ENCODE measurements around the gene PGD. TPM values are rescaled to one million over a fixed set of nuclear protein-coding genes. Genes with fewer than 3 reads are reported as not detected.
"Not testable (repeated sequence)": the region's sequence is repeated elsewhere in the genome, so short reads cannot be mapped to it uniquely, and the experiment has no call there.

The PGD gene
- total RNA-seq, result 10 to 100 TPM; 66.7 to 78.8 TPM

DNA sequence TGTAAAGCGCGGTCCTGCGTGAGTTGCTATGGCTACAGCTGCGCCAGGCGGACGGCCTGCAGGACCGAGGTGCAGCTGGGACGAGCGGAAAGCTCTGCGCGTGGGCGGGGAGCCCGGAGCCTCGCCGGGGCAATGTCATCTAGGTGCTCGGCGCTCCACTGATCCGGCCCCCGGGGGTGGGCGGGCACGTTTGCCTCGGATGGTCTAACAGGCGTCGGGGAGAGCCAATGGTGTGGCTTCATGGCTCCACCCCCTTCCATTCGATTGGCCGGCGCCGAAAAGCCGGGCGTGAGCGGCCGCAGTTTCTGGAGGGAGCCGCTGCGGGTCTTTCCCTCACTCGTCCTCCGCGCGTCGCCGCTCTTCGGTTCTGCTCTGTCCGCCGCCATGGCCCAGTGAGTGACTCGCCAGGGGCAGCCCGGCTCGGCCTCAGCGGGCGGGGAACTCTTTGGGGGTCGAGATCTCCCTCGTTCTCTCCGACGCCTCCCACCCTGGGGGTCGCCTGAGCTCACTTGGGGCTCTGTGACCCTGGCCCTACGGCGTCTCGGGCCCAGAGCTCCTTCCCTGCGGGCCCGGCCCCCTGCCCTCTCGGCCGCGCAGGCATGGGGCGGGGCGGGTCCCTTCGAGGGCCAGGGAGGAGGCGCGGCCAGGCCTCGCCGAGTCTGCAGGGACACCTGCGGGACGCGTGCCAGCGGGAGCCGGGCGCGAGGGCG lies at the start of gene PGD:
TSS of gene PGD (plus strand) at position 331 of the 710 bp plus-strand sequence. CDS start at position 385, 54 bp downstream.
- DNase-seq, result peak; percentile 99
- H3K27me3 Mint-ChIP-seq (ENCODE audit: low read depth), result no peaks in the 10 kb centered on the region
- H3K9me3 Mint-ChIP-seq, result peaks cover 0 to 1% of the 10 kb centered on the region in 2 donors
- H3K4me1 Mint-ChIP-seq (ENCODE audit: low read depth), result peaks cover 35% of the 10 kb centered on the region
- peaks cover 3 to 15% of the 10 kb centered on the region in 2 donors for H3K36me3 Mint-ChIP-seq (ENCODE audit: insufficient read depth in 2 of 2)
- H3K4me3 Mint-ChIP-seq, result peak within 1 kb of the TSS; percentile 95 to 96
- H3K27ac Mint-ChIP-seq, result peak within 1 kb of the TSS; percentile 52
- ATAC-seq (replicated peaks in 1 of 2), result peak; percentile 97

DNA sequence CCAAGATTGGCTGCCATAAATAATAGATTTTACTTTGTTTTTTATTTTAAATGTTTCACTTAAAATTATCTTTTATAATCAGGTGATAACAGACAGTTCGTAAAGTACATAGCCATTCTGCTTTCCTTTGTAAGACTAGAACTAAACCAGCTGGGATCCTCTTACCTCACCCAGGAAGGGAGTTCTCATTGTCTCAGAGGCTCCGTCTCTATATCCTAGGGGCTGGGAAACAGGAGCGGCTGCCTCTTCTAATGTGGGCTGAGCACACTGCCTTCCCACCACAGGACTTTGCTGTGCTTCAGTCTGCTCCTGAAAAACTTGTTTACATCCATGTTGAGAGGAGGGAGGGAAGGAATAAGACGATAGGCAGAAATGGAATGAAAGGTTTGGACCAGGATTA lies 45.6 kb upstream of the PGD start:
- Mint-ChIP-seq H3K9me3 (no peaks in the 10 kb centered on the region), H3K4me1 (ENCODE audit: low read depth) (no peaks in the 10 kb centered on the region), H3K27me3 (ENCODE audit: low read depth) (no peaks in the 10 kb centered on the region), H3K4me3 (no peak overlapping the region), H3K27ac (no peak overlapping the region), H3K36me3 (ENCODE audit: insufficient read depth in 2 of 2) (no peaks in the 10 kb centered on the region)
- no peak for ATAC-seq (replicated peaks in 1 of 2)
- DNase-seq, result no peak

- Mint-ChIP-seq H3K36me3 (ENCODE audit: insufficient read depth in 2 of 2) (no peaks in the 10 kb centered on the region), H3K4me1 (ENCODE audit: low read depth) (no peaks in the 10 kb centered on the region), H3K27me3 (ENCODE audit: low read depth) (no peaks in the 10 kb centered on the region), H3K4me3 (no peak overlapping the region), H3K27ac (no peak overlapping the region), H3K9me3 (no peaks in the 10 kb centered on the region)
- no peak for ATAC-seq (replicated peaks in 1 of 2)
- DNase-seq, result no peak
These were observed 45.2 kb upstream of the PGD start for GRCh38 chr1:10353693-10354092.

DNA sequence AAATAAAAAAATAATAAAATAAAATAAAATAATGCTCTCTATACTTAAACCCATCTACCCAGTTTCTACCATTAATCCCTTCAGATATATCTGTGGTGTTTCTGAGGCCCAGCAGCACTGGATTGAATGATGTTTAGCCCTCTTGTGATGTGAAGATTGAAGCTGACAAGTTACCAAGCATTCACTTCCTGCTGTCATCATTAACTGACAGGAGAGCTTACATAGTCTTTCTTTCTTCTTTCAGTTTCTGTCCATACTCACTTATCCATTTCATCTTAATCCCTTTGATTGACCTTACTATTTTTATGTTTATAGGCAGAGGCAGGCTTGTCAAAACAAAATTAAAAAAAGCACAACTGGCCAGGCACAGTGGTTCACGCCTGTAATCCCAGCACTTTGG lies 38.8 kb upstream of the PGD start:
- ATAC-seq (replicated peaks in 1 of 2) (no peak), DNase-seq (no peak)
- H3K27ac Mint-ChIP-seq, result no peak overlapping the region
- H3K4me3 Mint-ChIP-seq, result no peak overlapping the region
- H3K27me3 Mint-ChIP-seq (ENCODE audit: low read depth), result no peaks in the 10 kb centered on the region
- H3K36me3 Mint-ChIP-seq (ENCODE audit: insufficient read depth in 2 of 2), result no peaks in the 10 kb centered on the region
- peaks cover 5% of the 10 kb centered on the region for H3K4me1 Mint-ChIP-seq (ENCODE audit: low read depth)
- no peaks in the 10 kb centered on the region for H3K9me3 Mint-ChIP-seq

DNA sequence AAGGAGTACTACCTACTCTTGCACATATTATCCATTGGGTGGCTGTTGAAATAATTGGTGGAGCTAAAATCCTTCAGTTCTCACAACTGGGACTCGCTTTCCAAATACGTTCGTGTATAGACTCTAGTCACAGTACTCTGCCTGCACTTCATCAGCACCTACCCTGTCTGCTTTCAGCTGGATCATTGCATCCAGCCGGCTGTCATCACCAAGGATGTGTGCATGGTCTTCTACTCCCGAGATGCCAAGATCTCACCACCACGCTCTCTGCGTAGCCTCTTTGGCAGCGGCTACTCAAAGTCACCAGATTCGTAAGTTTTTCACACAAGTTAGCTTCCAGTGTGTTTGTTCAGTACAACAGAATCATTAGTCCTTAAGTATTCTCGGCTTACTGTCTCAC lies 37.3 kb upstream of the PGD start:
- ATAC-seq (replicated peaks in 1 of 2), result no peak
- H3K4me1 Mint-ChIP-seq (ENCODE audit: low read depth), result peaks cover 5% of the 10 kb centered on the region

GRCh38 chr1:10368194-10368593 lies 30.7 kb upstream of the PGD start:
- no peaks in the 10 kb centered on the region for H3K9me3 Mint-ChIP-seq
- DNase-seq, result no peak
- no peak overlapping the region for H3K27ac Mint-ChIP-seq
- ATAC-seq (replicated peaks in 1 of 2), result no peak
- H3K36me3 Mint-ChIP-seq (ENCODE audit: insufficient read depth in 2 of 2), result no peaks in the 10 kb centered on the region
- no peaks in the 10 kb centered on the region for H3K4me1 Mint-ChIP-seq (ENCODE audit: low read depth)
- no peaks in the 10 kb centered on the region for H3K27me3 Mint-ChIP-seq (ENCODE audit: low read depth)
- H3K4me3 Mint-ChIP-seq, result no peak overlapping the region

More for the DNA sequence above, 37.3 kb upstream of the PGD start:
- Mint-ChIP-seq H3K4me3 (no peak overlapping the region), H3K9me3 (no peaks in the 10 kb centered on the region), H3K36me3 (ENCODE audit: insufficient read depth in 2 of 2) (no peaks in the 10 kb centered on the region), H3K27me3 (ENCODE audit: low read depth) (no peaks in the 10 kb centered on the region), H3K27ac (no peak overlapping the region)
- no peak for DNase-seq

DNA sequence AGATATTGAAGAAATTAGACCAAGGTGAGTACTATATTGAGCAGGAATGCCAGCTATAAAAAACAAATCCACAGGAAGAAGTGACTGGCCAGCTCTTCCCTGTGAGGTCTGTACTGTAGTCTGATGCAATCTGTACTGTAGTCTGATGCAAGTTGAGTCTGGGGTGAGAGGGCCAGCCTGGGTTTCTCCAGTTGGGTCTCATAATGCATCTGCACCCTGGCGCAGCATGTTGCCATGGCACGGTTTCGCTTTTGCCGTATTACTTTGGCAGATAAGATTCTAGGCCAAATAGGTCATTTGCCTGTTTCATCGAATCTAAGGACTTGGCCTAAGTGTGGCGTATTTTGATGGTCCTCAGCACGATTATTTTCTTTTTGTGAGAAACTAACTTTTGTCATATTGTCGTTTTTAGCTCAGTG lies 24.4 kb upstream of the PGD start:
- Mint-ChIP-seq H3K4me1 (ENCODE audit: low read depth) (no peaks in the 10 kb centered on the region), H3K27me3 (ENCODE audit: low read depth) (no peaks in the 10 kb centered on the region), H3K9me3 (no peaks in the 10 kb centered on the region), H3K27ac (peak overlapping the region; percentile 57), H3K36me3 (ENCODE audit: insufficient read depth in 2 of 2) (peaks cover 0 to 2% of the 10 kb centered on the region in 2 donors), H3K4me3 (no peak overlapping the region)
- DNase-seq, result no peak
- no peak for ATAC-seq (replicated peaks in 1 of 2)

GRCh38 chr1:10377365-10378029 lies 21.4 kb upstream of the PGD start:
- H3K4me1 Mint-ChIP-seq (ENCODE audit: low read depth); H3K27me3 Mint-ChIP-seq (ENCODE audit: low read depth); H3K36me3 Mint-ChIP-seq (ENCODE audit: insufficient read depth in 2 of 2); H3K9me3 Mint-ChIP-seq; H3K4me3 Mint-ChIP-seq; H3K27ac Mint-ChIP-seq: not testable (repeated sequence)
- ATAC-seq (replicated peaks in 1 of 2) (peak in 1 of 2 donors; percentile 23), DNase-seq (peak; percentile 23 to 26)

- Mint-ChIP-seq H3K9me3 (no peaks in the 10 kb centered on the region), H3K27ac (no peak overlapping the region), H3K36me3 (ENCODE audit: insufficient read depth in 2 of 2) (peaks cover 0 to 2% of the 10 kb centered on the region in 2 donors), H3K4me3 (no peak overlapping the region), H3K4me1 (ENCODE audit: low read depth) (no peaks in the 10 kb centered on the region), H3K27me3 (ENCODE audit: low read depth) (no peaks in the 10 kb centered on the region)
- ATAC-seq (replicated peaks in 1 of 2) (no peak), DNase-seq (no peak)
These were observed 20.6 kb upstream of the PGD start for GRCh38 chr1:10378081-10378841.

- H3K27ac Mint-ChIP-seq, result peak overlapping the region; percentile 13
- no peaks in the 10 kb centered on the region for H3K4me1 Mint-ChIP-seq (ENCODE audit: low read depth)
- H3K4me3 Mint-ChIP-seq, result no peak overlapping the region
- ATAC-seq (replicated peaks in 1 of 2) (no peak), DNase-seq (no peak)
- no peaks in the 10 kb centered on the region for H3K27me3 Mint-ChIP-seq (ENCODE audit: low read depth)
- H3K36me3 Mint-ChIP-seq (ENCODE audit: insufficient read depth in 2 of 2), result peaks cover 0 to 2% of the 10 kb centered on the region in 2 donors
- H3K9me3 Mint-ChIP-seq, result no peaks in the 10 kb centered on the region
These were observed 19.7 kb upstream of the PGD start for GRCh38 chr1:10379101-10379620.

GRCh38 chr1:10379676-10380075 lies 19.2 kb upstream of the PGD start:
- Mint-ChIP-seq H3K4me3 (no peak overlapping the region), H3K36me3 (ENCODE audit: insufficient read depth in 2 of 2) (peaks cover 0 to 2% of the 10 kb centered on the region in 2 donors), H3K9me3 (no peaks in the 10 kb centered on the region), H3K27me3 (ENCODE audit: low read depth) (no peaks in the 10 kb centered on the region), H3K27ac (no peak overlapping the region), H3K4me1 (ENCODE audit: low read depth) (no peaks in the 10 kb centered on the region)
- ATAC-seq (replicated peaks in 1 of 2) (no peak), DNase-seq (no peak)

- Mint-ChIP-seq H3K4me1 (ENCODE audit: low read depth) (no peaks in the 10 kb centered on the region), H3K36me3 (ENCODE audit: insufficient read depth in 2 of 2) (peaks cover 0 to 2% of the 10 kb centered on the region in 2 donors), H3K4me3 (no peak overlapping the region), H3K9me3 (no peaks in the 10 kb centered on the region), H3K27me3 (ENCODE audit: low read depth) (no peaks in the 10 kb centered on the region), H3K27ac (no peak overlapping the region)
- ATAC-seq (replicated peaks in 1 of 2) (no peak), DNase-seq (no peak)
These were observed 18.1 kb upstream of the PGD start for GRCh38 chr1:10380594-10381275.
